ENCODE data around the gene KLHDC8B. TPM values are rescaled to one million over a fixed set of nuclear protein-coding genes. Genes with fewer than 3 reads are reported as not detected.
"Not testable (repeated sequence)": the region's sequence is repeated elsewhere in the genome, so short reads cannot be mapped to it uniquely, and the experiment has no call there.

The KLHDC8B gene
- total RNA-seq, 1 experiment from 2014 or later: 7.4 TPM

DNA sequence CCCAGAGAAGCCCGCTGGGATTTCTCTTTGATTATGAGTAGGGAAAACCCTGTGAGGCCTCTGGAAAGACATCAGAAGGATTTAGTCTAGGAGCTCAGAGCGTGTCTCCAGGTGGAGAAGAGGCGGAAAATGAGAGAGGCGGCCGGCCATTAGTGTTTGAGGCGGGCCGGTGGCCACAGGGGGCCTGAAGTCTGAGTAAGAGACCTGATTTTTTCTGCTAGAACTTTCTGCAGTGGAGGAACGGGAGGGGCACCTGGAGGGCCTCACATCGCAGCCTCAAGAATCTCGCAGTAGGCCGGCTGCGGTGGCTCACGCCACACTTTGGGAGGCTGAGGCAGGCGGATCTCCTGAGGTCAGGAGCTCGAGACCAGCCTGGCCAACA lies 28.5 kb downstream of the KLHDC8B start:
- intact Hi-C loops (cut with micrococcal nuclease; ENCODE audit: unreplicated experiment): no loop called here
- no peak for DNase-seq
- Histone ChIP-seq H3K9me3 (no peaks in the 10 kb centered on the region), H3K36me3 (ENCODE audit: control insufficient read depth, insufficient read depth, low read length) (no peaks in the 10 kb centered on the region), H3K4me3 (ENCODE audit: low read depth, low read length) (no peak overlapping the region), H3K27me3 (replicated peaks; ENCODE audit: control insufficient read depth, insufficient read depth, low read length) (no peaks in the 10 kb centered on the region), H3K4me1 (no peaks in the 10 kb centered on the region)
- Mint-ChIP-seq H3K4me1 (ENCODE audit: low read depth, unreplicated experiment) (no peaks in the 10 kb centered on the region), H3K27ac (ENCODE audit: unreplicated experiment) (no peak overlapping the region), H3K36me3 (ENCODE audit: insufficient read depth, unreplicated experiment) (no peaks in the 10 kb centered on the region), H3K9me3 (ENCODE audit: unreplicated experiment) (no peaks in the 10 kb centered on the region), H3K4me3 (ENCODE audit: unreplicated experiment) (no peak overlapping the region), H3K27me3 (ENCODE audit: insufficient read depth, unreplicated experiment) (peaks cover 6% of the 10 kb centered on the region)
- BruUV-seq (replicated peaks): no TSS peak
- CTCF ChIA-PET: no interaction called here
- TF ChIP-seq, protein P1, sequence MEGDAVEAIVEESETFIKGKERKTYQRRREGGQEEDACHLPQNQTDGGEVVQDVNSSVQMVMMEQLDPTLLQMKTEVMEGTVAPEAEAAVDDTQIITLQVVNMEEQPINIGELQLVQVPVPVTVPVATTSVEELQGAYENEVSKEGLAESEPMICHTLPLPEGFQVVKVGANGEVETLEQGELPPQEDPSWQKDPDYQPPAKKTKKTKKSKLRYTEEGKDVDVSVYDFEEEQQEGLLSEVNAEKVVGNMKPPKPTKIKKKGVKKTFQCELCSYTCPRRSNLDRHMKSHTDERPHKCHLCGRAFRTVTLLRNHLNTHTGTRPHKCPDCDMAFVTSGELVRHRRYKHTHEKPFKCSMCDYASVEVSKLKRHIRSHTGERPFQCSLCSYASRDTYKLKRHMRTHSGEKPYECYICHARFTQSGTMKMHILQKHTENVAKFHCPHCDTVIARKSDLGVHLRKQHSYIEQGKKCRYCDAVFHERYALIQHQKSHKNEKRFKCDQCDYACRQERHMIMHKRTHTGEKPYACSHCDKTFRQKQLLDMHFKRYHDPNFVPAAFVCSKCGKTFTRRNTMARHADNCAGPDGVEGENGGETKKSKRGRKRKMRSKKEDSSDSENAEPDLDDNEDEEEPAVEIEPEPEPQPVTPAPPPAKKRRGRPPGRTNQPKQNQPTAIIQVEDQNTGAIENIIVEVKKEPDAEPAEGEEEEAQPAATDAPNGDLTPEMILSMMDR (IDR thresholded peaks at IDR 0.05; ENCODE audit: insufficient read depth in 1 of 2, low read depth in 1 of 2, low read length in 1 of 2, severe bottlenecking in 1 of 2, unreplicated experiment in 1 of 2): no peak
- POLR2A ChIA-PET: no interaction called here

DNA sequence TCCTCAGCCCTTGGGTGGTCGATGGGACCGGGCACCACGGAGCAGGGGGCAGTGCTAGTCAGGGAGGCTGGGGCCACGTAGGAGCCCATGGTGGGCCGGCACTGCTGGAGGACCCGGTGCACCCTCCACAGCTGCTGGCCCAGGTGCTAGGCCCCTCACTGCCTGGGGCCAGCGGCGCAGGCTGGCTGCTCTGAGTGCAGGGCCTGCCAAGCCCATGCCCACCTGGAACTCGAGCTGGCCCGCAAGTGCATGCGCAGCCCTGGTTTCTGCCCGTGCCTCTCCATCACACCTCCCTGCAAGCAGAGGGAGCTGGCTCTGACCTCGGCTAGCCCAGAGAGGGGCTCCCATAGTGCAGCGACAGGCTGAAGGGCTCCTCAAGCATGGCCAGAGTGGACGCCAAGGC lies 42.1 kb downstream of the KLHDC8B start:
- H3K4me3 Mint-ChIP-seq (ENCODE audit: unreplicated experiment): no peak overlapping the region
- H3K9me3 Mint-ChIP-seq (ENCODE audit: unreplicated experiment): peaks cover 9% of the 10 kb centered on the region
- intact Hi-C loops (cut with micrococcal nuclease; ENCODE audit: unreplicated experiment): no loop called here
- Histone ChIP-seq H3K9me3 (peaks cover 4% of the 10 kb centered on the region; the same call in 1 of the 2 replicates), H3K36me3 (ENCODE audit: control insufficient read depth, insufficient read depth, low read length) (no peaks in the 10 kb centered on the region), H3K27me3 (replicated peaks; ENCODE audit: control insufficient read depth, insufficient read depth, low read length) (no peaks in the 10 kb centered on the region), H3K4me1 (peaks cover 3% of the 10 kb centered on the region; the same call in 1 of the 2 replicates), H3K4me3 (ENCODE audit: low read depth, low read length) (no peak overlapping the region)
- TF ChIP-seq, protein P1 (IDR thresholded peaks at IDR 0.05; ENCODE audit: insufficient read depth in 1 of 2, low read depth in 1 of 2, low read length in 1 of 2, severe bottlenecking in 1 of 2, unreplicated experiment in 1 of 2): no peak
- H3K27me3 Mint-ChIP-seq (ENCODE audit: insufficient read depth, unreplicated experiment): no peaks in the 10 kb centered on the region
- BruUV-seq (replicated peaks): no TSS peak
- no peaks in the 10 kb centered on the region for H3K36me3 Mint-ChIP-seq (ENCODE audit: insufficient read depth, unreplicated experiment)
- DNase-seq: no peak
- ChIA-PET POLR2A (no interaction called here), CTCF (no interaction called here)
- no peak overlapping the region for H3K27ac Mint-ChIP-seq (ENCODE audit: unreplicated experiment)
- H3K4me1 Mint-ChIP-seq (ENCODE audit: low read depth, unreplicated experiment): no peaks in the 10 kb centered on the region

DNA sequence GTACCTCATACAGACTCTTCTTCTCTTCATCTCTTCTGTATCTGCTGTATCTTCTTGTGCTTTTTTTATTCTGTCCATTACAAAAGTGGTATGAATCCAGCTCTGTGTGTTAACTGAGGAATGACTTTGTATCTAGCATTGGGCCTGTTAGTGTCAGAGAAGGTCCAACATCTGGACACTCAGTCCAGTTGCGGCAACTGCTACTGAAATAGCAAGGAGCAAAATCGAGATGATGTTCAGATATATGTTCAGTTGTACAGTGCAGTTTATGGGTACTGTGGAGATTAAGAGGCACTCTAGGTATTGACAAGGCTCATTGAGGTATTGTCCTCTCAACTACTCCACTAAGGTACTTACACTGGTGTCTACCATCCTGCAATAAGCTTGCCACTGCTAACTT lies 42.6 kb downstream of the KLHDC8B start:
- intact Hi-C loops (cut with micrococcal nuclease; ENCODE audit: unreplicated experiment): no loop called here
- POLR2A ChIA-PET: no interaction called here
- no TSS peak for BruUV-seq (replicated peaks)

DNA sequence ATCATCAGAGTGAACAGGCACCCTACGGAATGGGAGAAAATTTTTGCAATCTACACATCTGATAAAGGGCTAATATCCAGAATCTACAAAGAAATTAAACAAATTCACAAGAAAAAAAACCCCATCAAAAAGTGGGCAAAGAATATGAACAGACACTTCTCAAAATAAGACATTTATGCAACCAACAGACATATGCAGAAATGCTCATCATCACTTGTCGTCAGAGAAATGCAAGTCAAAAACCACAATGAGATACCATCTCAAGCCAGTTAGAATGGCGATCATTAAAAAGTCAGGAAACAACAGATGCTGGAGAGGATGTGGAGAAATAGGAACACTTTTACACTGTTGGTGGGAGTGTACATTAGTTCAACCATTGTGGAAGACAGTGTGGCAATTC lies 45.3 kb downstream of the KLHDC8B start:
- H3K36me3 Mint-ChIP-seq (ENCODE audit: insufficient read depth, unreplicated experiment); BruUV-seq (replicated peaks); H3K4me1 Mint-ChIP-seq (ENCODE audit: low read depth, unreplicated experiment); H3K4me3 ChIP-seq (ENCODE audit: low read depth, low read length); DNase-seq; H3K27me3 Mint-ChIP-seq (ENCODE audit: insufficient read depth, unreplicated experiment); H3K9me3 ChIP-seq; H3K4me1 ChIP-seq; intact Hi-C loops (cut with micrococcal nuclease; ENCODE audit: unreplicated experiment); POLR2A ChIA-PET; H3K27me3 ChIP-seq (replicated peaks; ENCODE audit: control insufficient read depth, insufficient read depth, low read length); H3K36me3 ChIP-seq (ENCODE audit: control insufficient read depth, insufficient read depth, low read length); CTCF ChIA-PET; H3K4me3 Mint-ChIP-seq (ENCODE audit: unreplicated experiment); H3K27ac Mint-ChIP-seq (ENCODE audit: unreplicated experiment): not testable (repeated sequence)
- H3K9me3 Mint-ChIP-seq (ENCODE audit: unreplicated experiment): peaks cover 20% of the 10 kb centered on the region

More for the DNA sequence above, 42.6 kb downstream of the KLHDC8B start:
- TF ChIP-seq, protein P1 (IDR thresholded peaks at IDR 0.05; ENCODE audit: insufficient read depth in 1 of 2, low read depth in 1 of 2, low read length in 1 of 2, severe bottlenecking in 1 of 2, unreplicated experiment in 1 of 2): no peak
- Histone ChIP-seq H3K9me3 (peaks cover 4% of the 10 kb centered on the region; the same call in 1 of the 2 replicates), H3K36me3 (ENCODE audit: control insufficient read depth, insufficient read depth, low read length) (no peaks in the 10 kb centered on the region), H3K4me1 (peaks cover 6% of the 10 kb centered on the region; the same call in 1 of the 2 replicates), H3K4me3 (ENCODE audit: low read depth, low read length) (no peak overlapping the region), H3K27me3 (replicated peaks; ENCODE audit: control insufficient read depth, insufficient read depth, low read length) (no peaks in the 10 kb centered on the region)
- Mint-ChIP-seq H3K36me3 (ENCODE audit: insufficient read depth, unreplicated experiment) (no peaks in the 10 kb centered on the region), H3K4me3 (ENCODE audit: unreplicated experiment) (no peak overlapping the region), H3K27me3 (ENCODE audit: insufficient read depth, unreplicated experiment) (no peaks in the 10 kb centered on the region), H3K27ac (ENCODE audit: unreplicated experiment) (no peak overlapping the region), H3K4me1 (ENCODE audit: low read depth, unreplicated experiment) (no peaks in the 10 kb centered on the region), H3K9me3 (ENCODE audit: unreplicated experiment) (peaks cover 9% of the 10 kb centered on the region)
- CTCF ChIA-PET: no interaction called here
- no peak for DNase-seq

DNA sequence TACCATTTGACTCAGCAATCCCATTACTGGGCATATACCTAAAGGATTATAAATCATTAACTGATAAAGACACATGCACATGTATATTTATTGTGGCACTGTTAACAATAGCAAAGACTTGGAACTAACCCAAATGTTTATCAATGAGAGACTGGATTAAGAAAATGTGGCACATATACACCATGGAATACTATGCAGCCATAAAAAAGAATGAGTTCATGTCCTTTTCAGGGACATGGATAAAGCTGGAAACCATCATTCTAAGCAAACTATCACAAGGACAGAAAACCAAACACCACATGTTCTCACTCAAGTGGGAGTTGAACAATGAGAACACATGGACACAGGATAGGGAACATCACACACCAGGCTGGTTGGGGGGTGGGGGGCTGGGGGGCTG lies 45.7 kb downstream of the KLHDC8B start:
- CTCF ChIA-PET: not testable (repeated sequence)

More for the DNA sequence above, 45.7 kb downstream of the KLHDC8B start:
- BruUV-seq (replicated peaks); H3K27ac Mint-ChIP-seq (ENCODE audit: unreplicated experiment); H3K4me1 Mint-ChIP-seq (ENCODE audit: low read depth, unreplicated experiment); DNase-seq; H3K4me3 Mint-ChIP-seq (ENCODE audit: unreplicated experiment); H3K36me3 Mint-ChIP-seq (ENCODE audit: insufficient read depth, unreplicated experiment); H3K4me3 ChIP-seq (ENCODE audit: low read depth, low read length); H3K27me3 Mint-ChIP-seq (ENCODE audit: insufficient read depth, unreplicated experiment); H3K27me3 ChIP-seq (replicated peaks; ENCODE audit: control insufficient read depth, insufficient read depth, low read length); H3K9me3 ChIP-seq; H3K4me1 ChIP-seq; H3K36me3 ChIP-seq (ENCODE audit: control insufficient read depth, insufficient read depth, low read length); POLR2A ChIA-PET; intact Hi-C loops (cut with micrococcal nuclease; ENCODE audit: unreplicated experiment): not testable (repeated sequence)
- peaks cover 20% of the 10 kb centered on the region for H3K9me3 Mint-ChIP-seq (ENCODE audit: unreplicated experiment)

Measured in Caco-2 (cell line).